Neural crest cell (in vitro differentiated cells): ENCODE measurements around the gene KCNK13. TPM values are rescaled to one million over a fixed set of nuclear protein-coding genes. Genes with fewer than 3 reads are reported as not detected.
A peak's percentile ranks its signal among the peaks of the same experiment; 100 is the strongest.

Experiments
- DNase-seq: peaks from one replicate; pipeline ENCODE4 v3.0.0; 2021; ENCODE audit warnings: low read depth, mixed read lengths, low spot score
- H3K27ac Mint-ChIP-seq: one replicate; pipeline ENCODE4 v1.8.0; 2021; ENCODE audit warnings: mild to moderate bottlenecking, mixed read lengths; ENCODE audit not compliant: unreplicated experiment
- H3K27me3 Mint-ChIP-seq: 2 replicates; pipeline ENCODE4 v1.8.0; 2021; ENCODE audit warnings: low read depth, mild to moderate bottlenecking, mixed read lengths
- H3K36me3 Mint-ChIP-seq: 2 replicates; pipeline ENCODE4 v1.8.0; 2021; ENCODE audit warnings: low read depth, mild to moderate bottlenecking, mixed read lengths
- H3K4me1 Mint-ChIP-seq: 2 replicates; pipeline ENCODE4 v1.8.0; 2021; ENCODE audit warnings: mixed read lengths
- H3K4me3 Mint-ChIP-seq: one replicate; pipeline ENCODE4 v1.8.0; 2021; ENCODE audit warnings: mild to moderate bottlenecking, mixed read lengths
- H3K9me3 Mint-ChIP-seq: 2 replicates; pipeline ENCODE4 v1.8.0; 2021; ENCODE audit warnings: mixed read lengths
- CTCF ChIP-seq: fragments of 200-600 bp; sonication (generic); conservative IDR thresholded peaks from 2 replicates; pipeline ENCODE4 v1.5.0; 2021; ENCODE audit warnings: antibody characterized with exemption, mild to moderate bottlenecking
- total RNA-seq: library from RNA; stranded (reverse); gene quantifications from 2 replicates; pipeline ENCODE4 v1.2.1, GENCODE V29; 2021

The KCNK13 gene
- total RNA-seq, 1 donor from 2014 or later: not detected

- Mint-ChIP-seq H3K4me3 (no peak overlapping the region), H3K27ac (no peak overlapping the region), H3K9me3 (no peaks in the 10 kb centered on the region), H3K36me3 (no peaks in the 10 kb centered on the region), H3K27me3 (peaks cover 22% of the 10 kb centered on the region), H3K4me1 (peaks cover 6% of the 10 kb centered on the region)
- TF ChIP-seq CTCF: peak; percentile 34
- DNase-seq: no peak
These were observed 52.8 kb downstream of the KCNK13 start for GRCh38 chr14:90114554-90114953.

GRCh38 chr14:90115780-90116179, 54.0 kb downstream of the KCNK13 start:
- no peaks in the 10 kb centered on the region for H3K36me3 Mint-ChIP-seq
- peaks cover 24% of the 10 kb centered on the region for H3K27me3 Mint-ChIP-seq
- H3K4me3 Mint-ChIP-seq: no peak overlapping the region
- peaks cover 6% of the 10 kb centered on the region for H3K4me1 Mint-ChIP-seq
- no peaks in the 10 kb centered on the region for H3K9me3 Mint-ChIP-seq
- H3K27ac Mint-ChIP-seq: no peak overlapping the region
- no peak for DNase-seq
- no peak for TF ChIP-seq CTCF

GRCh38 chr14:90116444-90116843, 54.6 kb downstream of the KCNK13 start:
- no peak overlapping the region for H3K27ac Mint-ChIP-seq
- peaks cover 6% of the 10 kb centered on the region for H3K4me1 Mint-ChIP-seq
- TF ChIP-seq CTCF: no peak
- no peak overlapping the region for H3K4me3 Mint-ChIP-seq
- no peak for DNase-seq
- no peaks in the 10 kb centered on the region for H3K9me3 Mint-ChIP-seq
- H3K36me3 Mint-ChIP-seq: no peaks in the 10 kb centered on the region
- peaks cover 23% of the 10 kb centered on the region for H3K27me3 Mint-ChIP-seq

GRCh38 chr14:90118027-90118426, 56.2 kb downstream of the KCNK13 start:
- Mint-ChIP-seq H3K27ac (no peak overlapping the region), H3K4me1 (peaks cover 6% of the 10 kb centered on the region), H3K36me3 (no peaks in the 10 kb centered on the region), H3K27me3 (peaks cover 9% of the 10 kb centered on the region), H3K4me3 (no peak overlapping the region), H3K9me3 (no peaks in the 10 kb centered on the region)
- TF ChIP-seq CTCF: no peak
- no peak for DNase-seq

GRCh38 chr14:90126260-90126659, 64.5 kb downstream of the KCNK13 start:
- Mint-ChIP-seq H3K27ac (no peak overlapping the region), H3K27me3 (peaks cover 15% of the 10 kb centered on the region), H3K9me3 (no peaks in the 10 kb centered on the region), H3K4me3 (no peak overlapping the region), H3K4me1 (no peaks in the 10 kb centered on the region), H3K36me3 (no peaks in the 10 kb centered on the region)
- DNase-seq: no peak
- TF ChIP-seq CTCF: no peak
